Bronchial epithelial cell (primary cell): ENCODE data around the gene CHST7. TPM values are rescaled to one million over a fixed set of nuclear protein-coding genes. Genes with fewer than 3 reads are reported as not detected.
A peak's percentile ranks its signal among the peaks of the same experiment; 100 is the strongest.
"Not testable (repeated sequence)": the region's sequence is repeated elsewhere in the genome, so short reads cannot be mapped to it uniquely, and the experiment has no call there.

Experiments used
- DNase-seq: peaks from one replicate; pipeline ENCODE4 v3.0.0-alpha.2; 2010; ENCODE audit warnings: low read depth
- FAIRE-seq: peaks from 2 replicates; lab custom pipeline; 2011; peaks lifted over from hg19 to GRCh38; lab: Jason Lieb, UNC
- H3K27me3 ChIP-seq: 2 replicates; pipeline ENCODE4 v1.5.1; 2011; ENCODE audit warnings: low read length; ENCODE audit not compliant: control insufficient read depth, insufficient read depth
- H3K36me3 ChIP-seq: 2 replicates; pipeline ENCODE4 v1.5.1; 2011; ENCODE audit warnings: low read length; ENCODE audit not compliant: control insufficient read depth, insufficient read depth
- H3K4me3 ChIP-seq: 2 replicates; pipeline ENCODE4 v1.5.1; 2011; ENCODE audit warnings: mild to moderate bottlenecking, low read depth, low read length, control low read depth
- total RNA-seq: library from RNA; depleted of rRNA; stranded (reverse); fragments of >200 nt; gene quantifications from 2 replicates; pipeline ENCODE4 v1.2.1, GENCODE V29; 2014
- TF ChIP-seq, protein P1 (sequence below): IDR thresholded peaks from 2 replicates; pipeline ENCODE4 v1.5.1; 2011; ENCODE audit warnings: mild to moderate bottlenecking, moderate library complexity, low read length, control low read depth, inconsistent platforms; ENCODE audit not compliant: insufficient read depth, severe bottlenecking

Gene CHST7, protein sequence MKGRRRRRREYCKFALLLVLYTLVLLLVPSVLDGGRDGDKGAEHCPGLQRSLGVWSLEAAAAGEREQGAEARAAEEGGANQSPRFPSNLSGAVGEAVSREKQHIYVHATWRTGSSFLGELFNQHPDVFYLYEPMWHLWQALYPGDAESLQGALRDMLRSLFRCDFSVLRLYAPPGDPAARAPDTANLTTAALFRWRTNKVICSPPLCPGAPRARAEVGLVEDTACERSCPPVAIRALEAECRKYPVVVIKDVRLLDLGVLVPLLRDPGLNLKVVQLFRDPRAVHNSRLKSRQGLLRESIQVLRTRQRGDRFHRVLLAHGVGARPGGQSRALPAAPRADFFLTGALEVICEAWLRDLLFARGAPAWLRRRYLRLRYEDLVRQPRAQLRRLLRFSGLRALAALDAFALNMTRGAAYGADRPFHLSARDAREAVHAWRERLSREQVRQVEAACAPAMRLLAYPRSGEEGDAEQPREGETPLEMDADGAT
- 3.4 and 4.0 TPM in 2 replicates for total RNA-seq

DNA sequence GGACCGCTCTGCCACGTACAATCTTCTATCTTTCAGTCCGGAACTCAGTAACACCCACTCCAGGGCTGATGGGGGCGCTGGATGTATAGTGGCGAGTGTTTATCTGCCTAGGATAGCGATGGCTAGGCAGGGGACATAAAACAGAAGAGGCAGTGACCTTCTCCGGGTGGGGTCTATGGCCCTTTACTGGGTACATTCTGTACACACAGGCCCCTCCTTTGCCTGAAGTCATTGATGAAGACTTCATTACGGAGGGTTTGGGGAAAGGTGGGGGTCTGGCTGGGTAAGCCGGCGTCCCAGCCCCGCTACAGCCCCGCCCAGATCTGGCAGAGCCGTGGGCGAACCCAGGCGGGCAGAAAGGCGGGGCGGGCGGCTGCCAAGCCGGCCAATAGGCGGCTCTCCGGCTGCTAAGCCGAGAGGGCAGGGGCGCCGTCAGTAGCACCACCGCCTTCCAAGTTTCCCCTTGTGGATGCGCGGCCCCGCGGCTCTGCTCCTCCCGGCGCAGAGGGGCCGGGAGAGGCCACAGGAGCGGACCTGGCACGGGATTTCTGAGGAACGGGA lies at the start of gene CHST7:
CHST7 (plus strand) TSS at position 435 of the 561 bp plus-strand sequence. CDS start 167 bp downstream, outside the sequence.
- peak; percentile 31 for DNase-seq
- no peak for FAIRE-seq
- TF ChIP-seq, protein P1, sequence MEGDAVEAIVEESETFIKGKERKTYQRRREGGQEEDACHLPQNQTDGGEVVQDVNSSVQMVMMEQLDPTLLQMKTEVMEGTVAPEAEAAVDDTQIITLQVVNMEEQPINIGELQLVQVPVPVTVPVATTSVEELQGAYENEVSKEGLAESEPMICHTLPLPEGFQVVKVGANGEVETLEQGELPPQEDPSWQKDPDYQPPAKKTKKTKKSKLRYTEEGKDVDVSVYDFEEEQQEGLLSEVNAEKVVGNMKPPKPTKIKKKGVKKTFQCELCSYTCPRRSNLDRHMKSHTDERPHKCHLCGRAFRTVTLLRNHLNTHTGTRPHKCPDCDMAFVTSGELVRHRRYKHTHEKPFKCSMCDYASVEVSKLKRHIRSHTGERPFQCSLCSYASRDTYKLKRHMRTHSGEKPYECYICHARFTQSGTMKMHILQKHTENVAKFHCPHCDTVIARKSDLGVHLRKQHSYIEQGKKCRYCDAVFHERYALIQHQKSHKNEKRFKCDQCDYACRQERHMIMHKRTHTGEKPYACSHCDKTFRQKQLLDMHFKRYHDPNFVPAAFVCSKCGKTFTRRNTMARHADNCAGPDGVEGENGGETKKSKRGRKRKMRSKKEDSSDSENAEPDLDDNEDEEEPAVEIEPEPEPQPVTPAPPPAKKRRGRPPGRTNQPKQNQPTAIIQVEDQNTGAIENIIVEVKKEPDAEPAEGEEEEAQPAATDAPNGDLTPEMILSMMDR, result peak; percentile 2
- Histone ChIP-seq H3K4me3 (peak within 1 kb of the TSS; percentile 41), H3K36me3 (no peaks in the 10 kb centered on the region), H3K27me3 (no peaks in the 10 kb centered on the region)

- peak; percentile 7 for FAIRE-seq
- H3K4me3 ChIP-seq, result not testable (repeated sequence)
These were observed 44.9 kb upstream of the CHST7 start for GRCh38 chrX:46528640-46529039.

DNA sequence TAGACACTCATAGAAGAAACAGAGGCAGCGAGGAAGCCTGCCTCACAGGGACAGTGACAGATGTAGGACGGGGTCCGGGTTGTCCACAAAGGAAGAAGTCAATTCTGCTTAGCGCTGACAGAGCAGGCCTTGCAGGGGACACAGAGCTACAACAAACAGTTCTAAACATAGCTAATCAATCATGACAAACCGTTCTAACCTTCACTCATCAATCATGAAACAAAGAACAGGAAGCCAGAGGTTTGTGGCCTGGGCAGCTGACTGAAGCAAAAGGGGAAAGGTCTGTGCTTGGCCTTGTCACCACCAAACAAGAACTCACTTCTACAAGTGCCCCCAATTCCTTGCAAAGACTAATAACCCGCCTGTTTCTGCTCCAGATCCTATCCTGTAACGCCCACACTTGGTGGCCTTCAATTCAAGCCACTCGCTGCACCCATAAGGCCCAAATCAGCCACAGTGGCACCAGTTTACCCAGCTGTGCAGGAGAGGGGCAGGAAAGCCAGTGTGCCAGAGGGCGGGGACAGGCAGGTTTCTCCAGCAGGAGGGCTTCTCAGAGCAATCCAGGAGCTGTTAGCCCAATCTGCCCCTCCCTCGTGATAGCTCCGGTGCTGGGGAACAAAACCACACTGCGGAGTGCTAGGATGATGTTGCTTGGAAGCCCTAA lies 43.7 kb upstream of the CHST7 start:
- H3K27me3 ChIP-seq, H3K4me3 ChIP-seq, H3K36me3 ChIP-seq, DNase-seq: not testable (repeated sequence)
- peak; percentile 96 for FAIRE-seq

More at GRCh38 chrX:46528640-46529039, 44.9 kb upstream of the CHST7 start:
- not testable (repeated sequence) for H3K27me3 ChIP-seq, DNase-seq, H3K36me3 ChIP-seq

GRCh38 chrX:46530404-46530908 lies 43.1 kb upstream of the CHST7 start:
- not testable (repeated sequence) for H3K27me3 ChIP-seq, H3K4me3 ChIP-seq, H3K36me3 ChIP-seq, DNase-seq, FAIRE-seq

GRCh38 chrX:46531442-46531841 lies 42.1 kb upstream of the CHST7 start:
- DNase-seq (no peak), FAIRE-seq (no peak)
- Histone ChIP-seq H3K36me3 (no peaks in the 10 kb centered on the region), H3K4me3 (no peak overlapping the region), H3K27me3 (no peaks in the 10 kb centered on the region)
- TF ChIP-seq, protein P1, result no peak

DNA sequence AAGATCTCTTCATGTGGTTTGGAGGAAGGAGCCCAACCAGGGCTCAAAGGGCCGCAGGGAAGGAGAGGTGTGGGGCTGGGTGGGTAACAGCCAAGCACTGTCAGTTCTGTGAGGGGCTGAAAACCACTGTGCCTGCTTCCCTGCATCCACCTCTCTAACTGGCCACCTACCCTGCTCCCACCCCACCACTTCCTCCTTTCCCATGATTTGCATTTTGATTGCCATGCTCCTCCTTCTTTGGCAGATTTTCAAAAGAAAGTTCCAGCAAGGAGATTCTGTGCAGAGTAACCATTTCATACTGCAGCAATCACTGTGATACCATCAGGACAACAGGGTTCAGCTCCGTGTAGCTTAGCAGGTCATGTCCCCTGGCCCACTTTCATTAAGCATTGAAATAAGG lies 30.1 kb upstream of the CHST7 start:
- no peak for DNase-seq
- TF ChIP-seq, protein P1, result no peak
- Histone ChIP-seq H3K36me3 (peaks cover 2% of the 10 kb centered on the region), H3K4me3 (no peak overlapping the region), H3K27me3 (no peaks in the 10 kb centered on the region)
- FAIRE-seq, result peak; percentile 18

GRCh38 chrX:46544527-46544926 lies 29.0 kb upstream of the CHST7 start:
- H3K36me3 ChIP-seq, H3K27me3 ChIP-seq, DNase-seq: not testable (repeated sequence)
- H3K4me3 ChIP-seq, result peak overlapping the region; percentile 74
- peak; percentile 98 for FAIRE-seq
